OCI-LY3 (cell line): ENCODE data around the gene ITPKB.

ENCODE experiments used
- EZH2phosphoT487 ChIP-seq: fragments of 200-600 bp; shearing (Covaris generic); IDR thresholded peaks from 2 replicates; pipeline ENCODE4 v1.6.1; 2018; ENCODE audit warnings: antibody characterized with exemption, mixed run types, low read depth
- TF ChIP-seq, protein P1 (sequence below): fragments of 200-600, 300-600 bp; sonication (generic); IDR thresholded peaks from 2 replicates; pipeline ENCODE4 v1.5.1; 2014; ENCODE audit warnings: antibody characterized with exemption, low read length, low read depth

DNA sequence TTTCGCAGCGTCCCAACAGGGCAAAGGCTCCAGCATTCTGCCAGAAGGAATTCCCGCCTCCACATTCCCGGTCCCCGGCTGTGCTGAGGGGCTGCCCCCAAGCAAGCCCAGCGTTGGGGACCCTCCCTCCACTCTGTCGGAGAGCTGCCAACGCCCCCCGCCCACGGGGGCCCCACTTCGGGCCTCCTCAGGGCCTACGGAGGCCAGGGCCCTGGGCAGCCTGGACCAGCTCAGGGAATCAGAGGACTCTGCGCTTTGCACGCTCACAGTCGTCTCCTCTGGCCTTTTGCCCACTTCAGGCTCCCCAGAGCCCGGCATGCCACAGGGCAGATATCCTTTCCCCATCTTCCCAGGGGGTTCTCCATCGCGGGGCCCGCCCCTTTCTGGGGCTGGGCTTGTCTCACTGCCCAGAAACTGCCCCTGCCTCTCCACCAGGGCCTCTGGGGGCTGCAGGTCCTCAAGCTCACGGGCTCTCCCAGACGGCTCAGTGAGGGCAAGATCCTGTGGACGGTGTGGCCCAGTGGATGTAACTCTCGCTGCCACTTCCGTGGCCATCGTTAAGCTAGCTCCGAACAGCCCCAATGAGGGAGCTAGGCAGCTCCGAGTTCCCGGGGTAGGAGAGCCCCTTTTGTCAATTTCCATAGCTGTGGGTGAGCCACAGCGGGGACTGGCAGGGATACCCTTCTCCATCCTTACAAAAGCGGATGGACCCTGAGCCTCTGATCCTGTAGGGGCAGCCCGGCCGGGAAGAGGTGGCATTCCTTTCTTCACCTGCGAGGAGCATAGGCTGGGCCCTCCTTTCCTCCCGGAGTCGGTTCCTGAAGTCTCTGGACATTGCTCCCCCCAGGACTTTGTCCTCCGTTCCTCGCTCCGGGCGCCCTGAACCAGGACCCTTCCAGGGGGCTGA, 2.8 kb downstream of the ITPKB start:
- TF ChIP-seq, protein P1, sequence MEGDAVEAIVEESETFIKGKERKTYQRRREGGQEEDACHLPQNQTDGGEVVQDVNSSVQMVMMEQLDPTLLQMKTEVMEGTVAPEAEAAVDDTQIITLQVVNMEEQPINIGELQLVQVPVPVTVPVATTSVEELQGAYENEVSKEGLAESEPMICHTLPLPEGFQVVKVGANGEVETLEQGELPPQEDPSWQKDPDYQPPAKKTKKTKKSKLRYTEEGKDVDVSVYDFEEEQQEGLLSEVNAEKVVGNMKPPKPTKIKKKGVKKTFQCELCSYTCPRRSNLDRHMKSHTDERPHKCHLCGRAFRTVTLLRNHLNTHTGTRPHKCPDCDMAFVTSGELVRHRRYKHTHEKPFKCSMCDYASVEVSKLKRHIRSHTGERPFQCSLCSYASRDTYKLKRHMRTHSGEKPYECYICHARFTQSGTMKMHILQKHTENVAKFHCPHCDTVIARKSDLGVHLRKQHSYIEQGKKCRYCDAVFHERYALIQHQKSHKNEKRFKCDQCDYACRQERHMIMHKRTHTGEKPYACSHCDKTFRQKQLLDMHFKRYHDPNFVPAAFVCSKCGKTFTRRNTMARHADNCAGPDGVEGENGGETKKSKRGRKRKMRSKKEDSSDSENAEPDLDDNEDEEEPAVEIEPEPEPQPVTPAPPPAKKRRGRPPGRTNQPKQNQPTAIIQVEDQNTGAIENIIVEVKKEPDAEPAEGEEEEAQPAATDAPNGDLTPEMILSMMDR, result no peak
- no peak for TF ChIP-seq EZH2phosphoT487
